ENCODE measurements around the gene CYP26A1.
"Not testable (repeated sequence)": the region's sequence is repeated elsewhere in the genome, so short reads cannot be mapped to it uniquely, and the experiment has no call there.

CYP26A1 gene

DNA sequence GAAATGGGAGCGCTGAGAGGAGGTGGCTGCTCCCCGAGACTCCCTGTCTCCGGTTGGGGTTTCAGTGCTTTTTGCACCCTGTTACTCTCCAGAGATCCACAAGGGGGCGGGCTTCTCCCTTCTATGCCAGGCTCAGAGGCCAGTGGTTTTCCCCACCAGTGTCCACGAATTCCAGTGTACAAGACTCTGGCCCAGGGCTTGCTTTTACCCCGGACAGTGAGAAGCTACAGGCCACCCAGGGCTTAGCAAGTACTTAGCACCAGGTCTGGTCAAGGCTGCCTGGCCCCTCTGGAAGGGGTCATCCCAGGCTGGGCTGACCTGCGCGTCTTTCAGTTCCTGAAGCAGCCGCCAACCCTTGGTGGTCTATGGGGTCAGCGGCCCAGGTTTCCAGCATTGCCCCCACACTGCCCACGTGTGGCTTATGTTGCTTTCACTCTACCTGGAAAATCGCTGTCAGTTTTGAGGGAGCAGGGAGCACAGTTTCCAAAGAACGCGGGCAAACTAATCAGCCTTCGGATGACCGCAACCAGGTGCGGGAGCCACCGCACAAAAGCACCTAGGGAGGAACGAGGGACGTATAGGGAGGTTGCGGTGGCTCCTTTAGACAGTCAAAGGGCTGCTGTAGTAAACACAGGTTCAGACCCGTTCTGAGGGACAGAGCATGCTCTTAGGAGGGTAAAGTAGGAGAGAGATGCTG, 6.8 kb downstream of the CYP26A1 start:
- peak; percentile 35 for DNase-seq (ENCODE audit: low read depth)

DNA sequence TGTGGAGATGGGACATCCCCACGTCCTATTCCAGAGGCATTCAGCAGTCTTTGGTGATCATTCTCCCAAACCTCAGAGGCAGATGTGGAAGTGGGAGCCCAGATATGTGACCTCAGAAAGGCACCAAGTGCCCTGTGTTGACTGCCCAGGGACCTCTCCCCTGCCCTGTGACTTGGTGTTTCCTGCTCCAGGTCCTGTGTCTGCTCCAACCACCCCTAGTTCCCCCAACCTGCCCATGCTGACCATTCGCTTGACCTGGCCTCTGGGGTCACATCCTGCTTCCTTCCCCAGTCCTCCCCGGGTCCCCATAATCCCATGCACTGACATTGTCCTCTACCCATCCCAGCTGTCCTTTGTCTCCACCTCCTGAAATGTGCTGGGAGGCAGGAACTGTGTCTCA, 7.6 kb downstream of the CYP26A1 start:
- DNase-seq (ENCODE audit: low read depth): no peak

DNA sequence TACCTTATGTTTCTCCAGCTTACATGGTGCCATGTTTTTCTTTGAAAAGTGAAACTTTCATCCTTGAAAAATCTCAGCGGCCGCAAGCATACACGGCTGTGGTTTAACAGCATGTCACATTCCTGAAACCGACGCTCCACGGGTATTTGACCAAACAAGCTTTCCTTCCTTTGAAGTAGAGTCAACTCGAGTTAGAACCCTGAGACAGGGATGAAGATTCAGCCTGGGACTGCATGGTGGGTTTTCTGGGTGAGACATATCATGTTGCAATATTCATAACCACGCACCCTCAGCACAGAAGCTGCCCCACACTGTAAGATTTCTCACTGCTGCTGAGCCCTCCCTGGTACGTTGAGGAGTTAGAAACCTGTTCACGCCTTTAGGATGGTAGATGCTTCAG, 8.1 kb downstream of the CYP26A1 start:
- no peak for DNase-seq (ENCODE audit: low read depth)

DNA sequence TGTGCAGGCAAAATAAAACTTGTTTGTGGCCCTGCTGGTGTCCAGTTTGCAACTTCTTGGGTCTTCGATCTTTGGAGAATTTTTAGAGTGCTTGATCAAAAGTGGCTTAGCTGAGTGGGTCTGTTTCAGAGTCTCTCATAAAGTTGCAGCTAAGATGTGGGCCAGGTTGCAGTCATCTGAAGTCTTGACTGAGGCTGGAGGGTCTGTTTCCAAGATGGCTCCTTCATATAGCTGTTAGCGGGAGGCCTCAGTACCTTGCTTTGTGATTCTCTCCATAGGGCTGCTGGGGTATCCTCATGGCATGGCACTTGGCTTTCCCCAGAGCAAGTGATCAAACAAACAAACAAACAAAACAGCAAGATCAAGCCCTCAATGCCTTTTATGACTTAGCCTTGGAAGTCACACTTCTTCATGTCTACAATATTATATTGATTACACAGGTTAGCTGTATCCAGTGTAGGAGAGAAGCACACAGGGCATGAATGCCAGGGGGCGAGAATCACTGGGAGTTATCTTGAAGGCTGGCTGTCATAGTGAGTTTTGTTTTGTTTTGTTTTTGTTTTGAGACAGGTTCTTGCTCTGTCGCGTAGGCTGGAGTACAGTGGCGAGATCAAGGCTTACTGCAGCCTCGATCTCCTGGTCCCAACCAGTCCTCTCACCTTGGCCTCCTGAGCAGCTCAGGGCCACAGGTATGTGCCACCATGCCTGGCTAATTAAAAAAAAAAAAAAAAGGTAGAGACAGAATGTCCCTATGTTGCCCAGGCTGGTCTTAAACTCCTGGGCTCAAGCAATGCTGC, 10.2 kb downstream of the CYP26A1 start:
- DNase-seq (ENCODE audit: low read depth): no peak

DNA sequence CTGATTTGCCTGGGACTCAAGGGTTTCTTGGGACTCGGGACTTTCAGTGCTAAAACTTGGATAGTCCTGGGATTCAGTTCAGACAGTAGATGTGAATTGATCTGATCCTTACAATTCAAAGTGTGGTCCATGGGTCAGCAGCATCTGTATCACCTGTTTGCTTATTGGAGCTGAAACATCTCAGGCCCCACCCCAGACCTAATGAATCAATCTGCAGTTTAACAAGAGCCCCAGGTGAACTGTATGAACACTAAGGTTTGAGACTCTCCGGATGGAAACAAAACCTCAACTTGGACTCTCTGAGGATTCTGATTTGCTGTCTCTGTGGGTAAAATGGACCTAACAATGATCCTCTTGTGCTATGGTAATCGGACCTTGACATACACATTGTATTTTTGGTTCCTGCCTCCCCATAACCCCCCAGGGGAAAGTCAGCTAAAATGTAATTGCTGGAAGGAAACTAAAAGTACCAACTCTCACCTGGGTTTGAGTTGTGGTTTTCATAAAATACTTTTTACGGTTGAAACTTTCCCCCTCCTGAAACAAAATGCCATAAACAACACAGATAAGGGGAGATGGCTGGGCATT, 11.7 kb downstream of the CYP26A1 start:
- DNase-seq (ENCODE audit: low read depth): no peak

DNA sequence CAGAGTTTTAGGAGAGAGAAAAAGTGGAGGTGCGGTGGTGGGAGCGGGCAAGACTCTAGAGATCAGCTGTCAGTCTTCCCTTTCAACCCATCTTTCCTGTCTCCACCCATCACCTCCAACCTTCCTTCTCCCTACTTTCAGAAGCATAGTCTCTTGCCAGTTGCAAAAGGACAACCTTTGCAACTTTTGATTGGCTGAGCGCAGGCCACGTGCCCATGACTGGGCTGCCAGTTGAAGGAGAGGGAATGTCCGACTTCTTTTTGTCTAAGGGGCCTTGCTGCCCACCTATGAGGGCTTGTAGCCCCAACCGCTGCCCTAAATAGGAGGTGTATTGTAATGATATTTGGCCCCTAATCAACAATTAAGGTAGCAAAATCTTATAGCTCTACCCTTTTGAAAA, 12.6 kb downstream of the CYP26A1 start:
- DNase-seq (ENCODE audit: low read depth): no peak

DNA sequence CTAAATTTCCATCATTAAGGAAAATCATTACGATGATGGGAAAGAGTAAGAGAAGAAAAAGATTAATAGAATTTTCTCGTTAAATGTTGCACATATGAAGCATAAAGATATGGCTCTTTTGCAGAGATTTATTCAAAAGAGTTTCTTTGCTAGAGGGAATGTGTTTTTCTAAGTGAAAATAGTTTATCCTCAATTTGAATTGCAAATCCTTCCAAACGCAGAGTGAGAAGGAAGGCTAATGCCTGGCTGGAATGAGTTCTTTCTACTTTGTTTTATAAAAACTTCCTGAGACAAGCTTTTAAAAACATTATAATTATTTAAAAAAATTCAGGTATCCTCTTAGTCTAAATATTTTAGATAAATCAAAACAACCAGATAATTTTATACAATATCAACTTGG, 14.2 kb downstream of the CYP26A1 start:
- no peak for DNase-seq (ENCODE audit: low read depth)

DNA sequence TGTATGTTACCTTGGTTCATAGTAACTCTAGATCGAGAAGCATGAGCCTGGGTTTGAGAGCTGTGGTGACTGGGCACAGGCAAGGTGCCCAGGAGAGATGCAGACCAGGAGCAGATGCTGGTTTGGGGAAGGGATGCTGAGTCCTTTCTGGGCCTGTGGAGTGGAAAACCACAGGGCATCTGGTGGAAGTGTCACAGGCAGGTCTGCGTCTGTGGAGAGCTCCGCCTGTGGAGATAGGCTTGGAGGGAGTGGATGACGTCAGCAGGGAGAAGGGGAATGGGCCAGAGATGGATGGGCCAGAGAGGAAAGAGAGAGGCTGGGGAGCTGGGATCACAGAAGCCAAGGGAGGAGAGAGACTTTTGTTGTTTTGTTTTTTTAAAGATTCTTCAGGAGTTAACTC, 14.8 kb downstream of the CYP26A1 start:
- no peak for DNase-seq (ENCODE audit: low read depth)

DNA sequence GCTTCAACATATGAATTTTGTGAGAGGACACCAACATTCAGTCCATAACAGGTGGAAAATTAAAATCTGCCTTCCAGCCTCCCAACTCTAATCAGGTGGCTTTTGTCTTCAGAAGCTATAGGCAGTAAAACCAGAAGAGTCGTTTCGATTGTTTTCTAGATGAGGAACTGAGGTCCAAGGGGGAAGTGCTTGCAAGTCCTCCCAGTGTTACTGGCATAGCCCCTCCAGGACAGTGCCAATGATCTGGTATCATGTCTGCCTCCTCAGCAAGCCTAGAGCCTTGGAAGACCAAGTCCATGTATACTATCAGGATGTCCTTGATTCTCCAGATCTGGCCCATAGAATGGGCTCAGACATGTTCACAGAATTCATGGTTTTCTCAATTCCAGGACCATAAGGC, 16.9 kb downstream of the CYP26A1 start:
- DNase-seq (ENCODE audit: low read depth): no peak

DNA sequence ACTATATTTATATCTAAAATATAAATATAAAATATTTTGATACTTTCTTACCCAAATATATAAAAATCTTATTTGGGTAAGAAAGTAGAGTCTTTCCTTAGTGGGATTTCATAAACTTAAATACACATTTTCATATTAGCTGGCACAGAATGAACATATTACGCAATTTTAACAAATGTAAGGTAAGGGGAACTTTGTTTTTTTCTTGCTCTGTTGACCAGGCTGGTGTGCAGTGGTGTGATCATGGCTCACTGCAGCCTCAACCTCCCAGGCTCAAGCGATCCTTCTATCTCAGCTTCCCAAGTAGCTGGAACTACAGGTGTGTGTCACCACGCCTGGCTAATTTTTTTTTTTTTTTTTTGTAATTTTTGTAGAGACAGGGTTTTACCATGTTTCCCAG, 18.3 kb downstream of the CYP26A1 start:
- DNase-seq (ENCODE audit: low read depth): no peak

DNA sequence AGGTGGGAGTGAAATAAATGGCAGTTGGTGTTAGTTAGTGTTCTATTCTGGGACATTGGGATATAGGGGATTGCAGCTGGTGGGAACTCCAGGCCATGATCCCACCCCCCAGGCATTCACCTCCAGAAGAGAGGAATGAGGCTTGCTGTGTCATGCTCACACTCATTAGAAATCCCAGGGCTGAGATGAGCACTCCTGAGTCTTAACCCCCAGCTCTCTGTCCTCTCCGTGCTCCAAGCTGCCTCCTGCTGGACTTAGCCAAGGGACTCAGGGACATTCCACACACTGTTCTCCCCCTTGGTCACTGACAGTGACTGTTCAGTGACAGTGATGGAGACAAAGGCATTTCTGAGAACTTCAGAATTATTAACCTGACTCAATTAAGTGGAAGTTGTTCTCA, 21.5 kb downstream of the CYP26A1 start:
- no peak for DNase-seq (ENCODE audit: low read depth)

DNA sequence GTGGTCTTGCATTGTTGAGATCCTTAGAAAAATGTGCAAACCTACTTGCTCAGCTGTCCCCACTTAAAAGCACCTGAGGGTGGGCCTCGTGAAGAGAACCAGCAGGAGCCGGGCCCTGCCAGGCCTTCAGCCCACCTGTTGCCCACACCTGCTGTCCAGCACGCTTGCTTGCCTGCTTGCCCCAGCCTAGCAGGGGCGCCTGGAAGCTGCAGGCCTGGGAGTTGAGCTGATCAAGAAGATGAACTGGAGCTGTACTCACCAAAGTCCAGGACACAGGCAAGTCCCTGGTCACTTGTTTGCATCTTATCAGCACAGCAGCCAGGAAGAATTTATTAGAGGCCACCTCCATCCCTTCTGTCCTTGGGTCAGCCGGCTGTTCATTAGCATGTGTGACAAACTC, 23.2 kb downstream of the CYP26A1 start:
- no peak for DNase-seq (ENCODE audit: low read depth)

DNA sequence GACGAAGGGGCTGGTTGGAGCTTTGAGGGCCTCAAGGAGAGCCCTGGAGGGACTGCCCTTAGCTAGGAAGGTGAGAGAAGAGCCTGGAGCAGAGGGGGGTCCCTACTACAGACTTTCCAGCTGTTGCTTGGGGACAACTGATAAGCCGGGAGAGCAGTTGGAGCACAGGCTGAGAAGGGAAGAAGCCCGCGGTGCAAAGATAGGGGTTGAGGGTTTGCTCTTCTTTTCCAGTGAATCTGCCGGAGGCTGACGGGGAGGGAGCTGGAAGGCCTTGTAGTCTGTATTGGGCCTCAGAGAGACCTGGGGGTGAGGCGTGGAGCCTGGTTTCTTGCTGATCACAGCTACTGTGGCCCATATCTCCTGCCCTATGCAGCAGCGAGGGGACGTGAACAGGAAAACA, 23.7 kb downstream of the CYP26A1 start:
- DNase-seq (ENCODE audit: low read depth): no peak

DNA sequence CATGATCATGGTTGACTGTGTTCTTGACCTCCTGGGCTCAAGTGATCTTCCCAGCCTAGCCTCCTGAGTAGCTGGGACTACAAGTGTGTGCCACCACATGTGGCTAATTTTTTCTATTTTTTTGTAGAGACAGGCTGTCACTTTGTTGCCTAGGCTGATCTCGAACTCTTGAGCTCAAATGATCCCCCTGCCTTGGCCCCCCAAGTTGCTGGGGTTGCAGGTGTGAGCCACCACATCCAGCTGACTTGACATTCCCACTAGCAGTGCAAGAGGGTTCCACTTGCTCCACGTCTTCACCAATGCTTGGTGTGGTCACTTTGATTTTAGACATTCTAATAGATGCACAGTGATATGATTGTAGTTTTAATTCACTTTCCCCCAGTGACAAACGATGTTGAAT, 25.1 kb downstream of the CYP26A1 start:
- no peak for DNase-seq (ENCODE audit: low read depth)

DNA sequence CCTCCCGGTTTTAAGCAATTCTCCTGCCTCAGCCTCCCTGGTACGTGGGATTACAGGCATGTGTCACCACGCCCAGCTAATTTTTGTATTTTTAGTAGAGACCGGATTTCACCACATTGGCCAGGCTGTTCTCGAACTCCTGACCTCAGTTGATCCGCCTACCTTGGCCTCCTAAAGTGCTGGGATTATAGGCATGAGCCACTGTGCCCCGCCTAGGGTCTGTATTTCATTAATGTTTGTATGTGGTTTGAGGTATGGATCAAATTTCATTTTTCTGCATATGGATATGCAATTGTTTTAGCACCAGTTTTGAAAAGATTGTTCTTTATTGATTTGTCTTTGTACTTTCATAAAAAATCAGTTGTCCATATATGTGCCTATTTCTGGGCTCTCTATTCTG, 26.0 kb downstream of the CYP26A1 start:
- no peak for DNase-seq (ENCODE audit: low read depth)

DNA sequence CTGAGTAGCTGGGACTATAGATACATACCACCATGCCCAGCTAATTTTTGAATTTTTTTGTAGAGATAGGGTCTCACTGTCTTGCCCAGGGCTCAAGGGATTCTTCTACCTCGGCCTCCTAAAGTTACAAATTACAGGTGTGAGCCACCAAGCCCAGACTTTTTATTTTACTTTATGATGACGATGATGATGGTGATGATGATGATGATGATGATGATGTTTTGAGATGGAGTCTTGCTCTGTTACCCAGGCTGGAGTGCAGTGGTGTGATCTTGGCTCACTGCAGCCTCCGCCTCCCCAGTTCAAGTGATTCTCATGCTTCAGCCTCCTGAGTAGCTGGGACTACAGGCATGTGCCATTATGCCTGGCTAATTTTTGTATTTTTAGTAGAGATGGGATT, 27.5 kb downstream of the CYP26A1 start:
- not testable (repeated sequence) for DNase-seq (ENCODE audit: low read depth)

DNA sequence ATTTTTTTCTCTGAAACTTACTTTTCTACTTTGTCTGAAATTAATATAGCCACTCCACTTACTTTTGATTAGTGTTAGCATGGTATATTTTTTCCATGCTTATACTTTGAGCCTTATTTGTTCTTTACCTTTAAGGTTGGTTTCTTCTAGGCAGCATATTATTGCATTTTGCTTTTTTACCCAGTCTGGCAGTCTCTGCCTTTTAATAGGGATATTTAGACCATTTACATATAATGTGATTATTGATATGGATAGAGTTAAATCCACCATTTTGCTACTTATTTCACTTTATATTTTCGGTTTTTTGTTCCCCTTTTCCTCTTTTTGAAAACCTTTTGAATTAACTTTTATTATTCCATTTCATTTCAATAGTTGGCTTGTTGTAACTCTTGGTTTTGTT, 30.3 kb downstream of the CYP26A1 start:
- DNase-seq (ENCODE audit: low read depth): no peak

DNA sequence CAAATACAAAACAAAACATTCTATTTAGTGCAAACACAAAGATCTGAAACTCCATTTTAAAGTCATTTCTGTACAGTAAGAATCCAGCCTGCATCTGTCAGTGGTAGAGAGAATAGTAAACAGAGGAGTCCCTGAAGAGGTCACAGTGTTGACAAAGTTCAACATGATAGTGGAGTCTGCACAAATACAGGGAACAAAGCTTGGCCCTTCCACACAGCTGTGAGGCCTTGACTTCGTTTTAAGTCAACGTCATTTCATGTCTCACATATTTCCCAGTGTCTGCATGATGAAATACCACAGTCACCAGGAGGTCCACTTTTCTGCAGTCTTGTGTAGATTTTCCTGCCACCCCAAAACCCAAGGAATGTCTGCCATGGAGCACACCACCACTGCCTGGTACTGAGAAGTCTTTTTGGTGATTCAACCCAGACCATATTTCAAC, 33.0 kb downstream of the CYP26A1 start:
- DNase-seq (ENCODE audit: low read depth): no peak

DNA sequence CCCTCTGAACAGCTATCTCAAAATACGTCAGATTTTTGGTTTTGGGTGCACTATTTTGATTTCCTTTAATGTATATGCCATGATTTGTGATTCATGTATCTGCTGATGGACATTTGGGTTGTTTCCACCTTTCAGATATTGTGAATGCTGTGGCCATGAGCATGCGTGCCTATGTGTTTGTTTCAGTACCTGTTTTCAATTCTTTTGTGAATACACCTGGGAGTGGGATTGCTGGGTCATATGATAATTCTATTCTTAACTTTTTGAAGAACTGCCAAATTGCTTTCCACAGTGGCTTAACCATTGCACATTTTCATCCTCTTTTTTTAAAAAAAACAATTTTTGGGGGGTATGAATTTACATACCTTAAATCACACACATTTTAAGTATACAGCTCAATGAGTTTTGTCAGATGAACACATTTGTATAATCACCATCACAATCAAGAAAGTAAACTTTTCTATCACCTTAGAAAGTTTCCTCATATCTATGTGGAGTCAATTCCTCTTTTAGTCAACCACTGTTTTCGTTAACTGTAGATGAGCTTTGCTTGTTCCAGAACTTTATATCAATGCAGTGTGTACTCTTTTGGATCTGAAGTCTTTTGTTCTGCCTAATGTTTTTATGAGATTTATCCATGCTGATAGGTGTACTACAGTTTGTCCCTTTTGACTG, 36.9 kb downstream of the CYP26A1 start:
- no peak for DNase-seq (ENCODE audit: low read depth)

DNA sequence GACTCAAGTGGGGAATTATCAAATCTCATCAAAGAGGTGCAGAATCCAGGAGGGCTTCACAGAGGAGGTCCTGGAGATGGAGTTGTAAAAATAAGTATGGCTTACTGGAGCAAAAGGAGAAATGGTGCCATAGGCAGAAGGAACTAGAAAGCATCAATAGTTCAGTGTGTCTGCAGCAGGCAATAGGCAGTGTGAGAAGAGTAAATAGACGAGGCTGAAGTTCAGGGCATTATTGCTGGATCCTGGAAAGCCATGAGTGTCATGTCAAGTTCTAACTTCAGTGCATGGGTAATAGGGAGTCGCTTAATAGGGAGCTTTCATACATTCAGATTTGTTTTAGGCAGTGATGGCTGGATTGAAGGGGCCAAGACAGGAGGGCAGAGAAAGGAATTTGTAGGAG, 39.3 kb downstream of the CYP26A1 start:
- no peak for DNase-seq (ENCODE audit: low read depth)

DNA sequence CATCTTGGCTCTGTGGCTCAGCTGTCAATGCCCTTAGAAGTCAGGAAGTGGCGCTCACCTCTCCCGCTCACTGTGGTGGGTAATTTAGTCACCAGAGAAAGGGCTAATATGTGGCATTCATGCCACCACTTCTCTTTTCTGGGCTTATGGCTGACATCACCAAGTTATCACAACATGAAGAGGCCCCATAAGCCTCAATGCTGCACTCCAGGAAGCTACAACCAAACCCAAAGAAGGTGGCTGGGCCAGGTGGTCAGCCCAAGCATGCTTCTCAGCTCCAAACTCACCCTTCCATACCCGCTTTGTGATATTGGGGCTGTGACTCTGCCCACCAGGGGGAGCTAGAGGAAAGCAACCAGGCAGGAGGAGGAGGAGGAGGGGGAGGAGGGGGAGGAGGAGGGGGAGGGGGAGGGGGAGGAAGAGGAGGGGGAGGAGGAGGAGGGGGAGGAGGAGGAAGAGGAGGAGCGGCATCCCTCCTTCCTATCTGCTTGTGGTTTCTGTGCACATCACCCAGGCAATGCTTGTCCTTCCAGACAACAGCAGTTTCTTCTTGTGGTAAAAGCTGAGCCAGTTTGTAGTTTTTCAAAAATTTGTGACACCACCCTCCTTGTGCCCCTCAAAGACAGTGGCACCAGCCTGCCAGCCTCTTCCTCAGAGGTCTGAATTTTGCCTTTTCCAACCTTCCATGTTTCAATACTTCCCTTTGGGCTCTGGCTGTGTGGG, 42.1 kb downstream of the CYP26A1 start:
- DNase-seq (ENCODE audit: low read depth): peak; percentile 60

DNA sequence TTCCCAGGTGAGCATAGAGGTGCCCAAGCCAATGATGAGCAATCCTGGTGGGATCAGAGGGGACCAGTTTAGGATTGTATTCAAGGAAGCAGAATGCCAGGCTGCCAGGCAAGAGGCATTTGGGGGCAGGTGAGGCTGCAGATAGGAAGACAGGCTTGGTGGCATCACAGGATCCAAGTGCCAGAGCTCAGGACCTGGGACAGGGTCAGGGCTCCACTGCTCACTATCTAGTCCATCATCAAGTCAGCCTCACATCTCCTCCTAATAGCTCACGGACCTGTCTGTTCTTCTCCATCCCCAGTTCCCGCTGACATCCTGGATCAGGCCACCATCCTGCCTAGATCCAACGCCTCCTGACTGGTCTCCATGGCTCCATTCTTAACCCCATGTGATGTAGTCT, 47.6 kb downstream of the CYP26A1 start:
- DNase-seq (ENCODE audit: low read depth): no peak

All from activated T-cell treated with anti-CD3 and anti-CD28 coated beads for 1 hour (primary cell).